ENCODE measurements around the gene INPP4B.

The INPP4B gene

DNA sequence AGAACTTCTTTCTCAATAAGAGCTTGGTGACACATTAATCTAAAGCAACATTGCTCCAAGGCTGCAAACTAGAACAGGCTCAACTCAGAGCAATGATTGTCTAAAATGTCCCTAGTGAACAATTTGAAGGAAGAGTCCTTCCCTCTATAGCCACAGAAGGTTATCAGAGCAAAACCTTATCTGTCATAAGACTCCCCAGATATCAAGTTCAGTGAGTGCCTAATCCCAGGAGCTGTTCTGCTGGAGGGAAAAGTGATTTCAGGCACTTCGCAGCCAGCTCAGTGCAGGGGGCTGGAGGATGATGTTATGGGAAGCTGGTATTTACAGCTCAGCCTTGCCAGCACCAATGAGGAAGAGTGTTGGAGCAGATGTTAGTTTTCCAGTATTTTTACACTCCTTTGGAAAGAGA is 497.5 kb downstream of the INPP4B start:
- DNase-seq (ENCODE audit: low read depth in 3 of 3), result no peak

DNA sequence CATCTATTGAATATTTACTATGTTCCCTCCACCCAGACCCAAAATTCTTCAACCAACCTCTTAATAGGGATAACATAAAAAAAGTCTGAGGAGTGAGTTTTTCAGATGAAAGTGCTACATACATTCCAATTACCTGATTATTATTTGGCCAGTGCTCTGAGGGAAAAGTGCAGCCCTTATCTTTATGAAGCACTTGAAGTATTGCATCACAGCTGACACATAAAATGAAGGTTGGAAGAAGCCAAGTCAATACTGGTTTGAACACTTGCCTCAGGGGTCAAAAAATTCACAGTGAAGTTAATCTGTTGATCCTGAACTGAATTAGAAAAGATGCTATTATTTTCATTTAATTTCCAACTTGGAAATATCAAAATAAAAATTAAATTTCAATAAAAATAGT is 498.9 kb downstream of the INPP4B start:
- no peak for DNase-seq (ENCODE audit: low read depth in 3 of 3)

DNA sequence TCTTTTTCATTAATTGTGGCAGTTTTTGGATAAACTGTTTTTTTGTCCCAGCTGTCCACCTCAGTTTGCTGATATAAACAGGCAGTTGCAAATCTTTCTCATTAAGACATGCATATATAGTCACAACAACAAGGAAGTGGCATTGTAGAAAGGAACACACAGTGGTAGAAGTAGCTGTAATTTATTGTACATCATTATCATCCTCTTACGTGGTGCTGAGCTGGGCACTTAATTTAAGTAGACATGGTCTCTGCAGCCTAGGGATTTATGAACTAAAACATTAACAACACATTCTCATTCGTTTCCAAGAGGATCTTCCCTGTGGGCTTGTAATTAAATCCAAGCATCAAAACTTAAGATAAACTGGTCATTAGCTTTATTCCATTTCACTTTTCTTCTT is 500.2 kb downstream of the INPP4B start:
- DNase-seq (ENCODE audit: low read depth in 3 of 3), result no peak

DNA sequence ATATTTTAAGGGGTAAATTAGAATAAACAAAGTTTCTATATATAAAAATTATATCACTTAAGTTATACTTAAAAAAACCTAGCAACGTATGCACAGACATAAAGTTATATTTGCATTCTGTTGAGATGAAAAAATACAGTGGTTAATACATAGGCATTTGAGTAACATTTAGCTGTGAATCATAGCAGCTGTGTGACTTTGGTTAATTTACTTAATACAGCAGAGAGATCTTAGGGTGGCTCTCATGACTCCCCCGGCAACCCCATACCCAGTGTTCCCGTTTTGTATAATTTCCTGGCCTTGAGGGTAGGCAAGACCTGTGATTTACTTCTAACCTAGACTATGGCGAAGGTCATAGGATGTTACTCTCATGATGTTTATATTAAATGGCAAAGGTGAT is 504.8 kb downstream of the INPP4B start:
- DNase-seq (ENCODE audit: low read depth in 3 of 3), result no peak

DNA sequence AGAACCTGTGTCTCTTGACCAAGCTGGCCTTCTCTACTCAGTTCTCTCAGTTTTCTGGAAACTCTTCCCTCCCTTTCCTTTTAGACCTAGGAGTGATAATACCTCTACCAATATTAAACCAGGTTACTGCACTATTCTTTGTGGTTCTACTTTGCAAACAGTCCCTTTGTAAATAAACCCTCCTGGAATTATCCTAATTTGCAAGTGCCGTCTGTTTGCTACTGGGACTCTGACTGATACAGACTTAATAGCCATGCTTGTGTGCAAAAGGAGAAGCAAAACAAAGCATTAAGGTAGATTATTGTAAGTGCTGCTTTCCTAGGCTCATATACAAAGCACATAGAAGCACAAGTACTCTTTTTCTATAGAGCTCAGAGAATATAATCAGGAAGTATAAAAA is 507.0 kb downstream of the INPP4B start:
- no peak for DNase-seq (ENCODE audit: low read depth in 3 of 3)

DNA sequence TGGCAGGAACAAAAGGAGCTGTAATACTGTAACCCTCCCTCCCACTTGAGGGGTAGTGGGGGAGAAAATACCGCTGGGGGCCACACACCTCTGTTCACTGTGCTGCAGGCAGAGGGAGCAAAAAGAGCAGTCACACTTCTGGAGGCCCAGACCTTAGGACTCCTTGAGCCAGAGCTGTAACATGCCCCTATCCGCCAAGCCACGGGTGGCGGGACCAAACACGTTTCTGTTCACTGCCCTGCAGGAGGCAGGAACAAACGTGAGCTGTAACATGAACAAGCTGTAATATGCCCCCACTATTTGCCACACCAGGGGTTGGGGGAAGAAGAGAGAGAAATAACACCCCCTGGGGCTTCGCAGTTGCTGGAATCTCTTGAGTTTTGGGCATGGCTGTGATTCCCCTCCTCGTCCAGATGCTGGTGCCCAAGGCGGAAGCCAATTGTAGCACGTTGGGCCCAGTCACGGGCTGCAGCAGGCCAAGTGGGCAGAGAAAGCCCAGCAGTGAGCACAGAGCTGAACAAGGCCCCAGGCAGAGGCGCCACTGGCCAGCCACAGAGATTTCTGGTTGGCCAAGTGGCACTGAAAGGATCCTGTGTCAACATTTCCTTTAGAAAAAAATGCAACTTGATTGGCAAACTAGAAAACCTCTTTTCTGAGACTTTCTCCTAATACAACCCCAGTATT is 509.7 kb downstream of the INPP4B start:
- DNase-seq (ENCODE audit: low read depth in 3 of 3), result no peak

DNA sequence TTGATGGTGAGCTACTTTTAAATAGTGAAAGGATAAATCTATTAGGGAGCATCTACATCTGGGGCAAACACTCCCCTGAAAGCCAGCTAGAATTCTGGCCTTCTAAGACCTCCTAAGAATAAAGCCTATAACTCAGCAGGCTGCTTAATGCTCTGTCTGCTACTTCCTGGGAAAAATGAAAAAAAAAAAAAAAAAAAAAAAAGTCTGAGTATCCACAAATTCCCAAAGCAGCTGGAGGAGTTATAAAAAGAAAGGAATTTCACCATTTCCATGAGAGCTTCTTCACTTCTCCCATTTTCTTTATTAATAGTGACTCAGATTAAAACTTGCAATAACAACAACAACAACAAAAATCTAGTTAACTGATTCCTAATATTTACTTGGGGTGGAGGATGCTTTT is 511.2 kb downstream of the INPP4B start:
- DNase-seq (ENCODE audit: low read depth in 3 of 3), result no peak

DNA sequence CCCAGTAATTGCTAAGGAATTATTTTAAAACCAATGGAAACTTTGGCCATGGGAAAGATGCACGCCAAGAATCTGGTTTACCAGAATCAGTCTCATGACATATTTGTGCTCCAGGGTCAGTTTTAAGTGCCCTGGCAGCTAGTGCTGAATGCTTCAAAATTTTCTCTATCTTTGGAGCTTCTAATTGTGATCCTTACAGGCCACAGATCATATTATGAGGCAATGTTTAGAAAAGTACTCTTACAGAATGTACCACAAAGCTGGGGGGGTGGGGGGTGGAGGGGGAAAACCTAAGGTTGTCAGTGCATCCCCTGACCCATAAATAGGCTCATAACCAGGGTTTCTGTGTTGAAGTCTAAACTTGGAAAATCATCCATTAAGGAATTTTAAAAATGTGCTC is 514.5 kb downstream of the INPP4B start:
- no peak for DNase-seq (ENCODE audit: low read depth in 3 of 3)

DNA sequence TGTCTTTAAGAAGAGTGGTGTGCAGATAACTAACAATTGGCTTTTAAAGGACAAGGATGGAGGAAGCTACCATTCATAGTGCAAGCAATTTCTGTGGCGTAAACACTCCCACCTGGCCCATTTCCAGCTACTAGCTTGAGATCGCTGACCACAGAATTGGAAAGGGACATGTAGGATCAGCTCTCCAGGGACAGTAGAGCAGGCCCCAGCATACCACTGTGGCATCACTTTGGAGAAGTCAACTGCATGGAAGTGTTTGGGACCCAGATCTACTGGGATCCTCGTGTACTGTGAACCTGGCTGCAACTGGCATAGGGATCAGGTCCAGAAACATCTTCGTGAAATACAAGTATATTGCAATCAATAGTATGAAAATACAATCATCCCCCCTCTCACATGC is 515.0 kb downstream of the INPP4B start:
- DNase-seq (ENCODE audit: low read depth in 3 of 3), result no peak

DNA sequence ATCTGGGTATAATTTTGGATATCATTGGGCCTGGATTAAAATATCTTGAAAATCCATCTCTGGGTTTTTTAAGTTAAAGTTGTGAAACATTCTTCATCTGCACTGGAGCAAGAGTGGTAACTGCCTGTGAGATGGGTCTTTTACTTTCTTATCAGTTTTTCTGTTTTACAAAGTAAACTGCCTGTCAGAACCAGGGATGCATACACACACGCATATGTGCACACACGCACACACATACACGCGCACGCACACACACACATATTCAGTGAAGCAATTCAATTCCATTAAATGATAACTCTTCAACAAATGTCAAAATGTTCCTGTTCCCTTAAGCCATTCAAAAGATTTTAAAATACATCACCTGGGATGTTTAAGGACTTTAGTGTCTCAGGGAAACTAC is 515.8 kb downstream of the INPP4B start:
- no peak for DNase-seq (ENCODE audit: low read depth in 3 of 3)

DNA sequence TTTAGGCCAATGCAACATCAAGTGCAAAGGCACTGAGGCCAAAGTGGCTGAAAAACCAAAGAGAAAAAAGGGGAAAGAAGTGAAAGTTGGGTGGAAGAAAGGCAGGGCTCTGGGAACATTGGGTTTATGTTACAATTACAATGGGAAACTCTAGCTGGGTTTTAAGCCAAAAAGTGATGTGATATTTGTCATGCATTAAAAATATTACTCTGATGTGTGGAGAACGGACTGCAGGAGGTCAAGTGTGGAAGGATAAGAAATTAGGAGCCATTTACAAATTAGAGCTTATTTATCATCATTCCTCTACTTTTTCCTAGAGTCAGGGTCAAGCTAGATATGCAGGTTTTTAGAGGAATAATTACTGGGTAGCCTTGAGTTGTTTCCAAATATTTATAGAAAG is 516.8 kb downstream of the INPP4B start:
- DNase-seq (ENCODE audit: low read depth in 3 of 3), result no peak

DNA sequence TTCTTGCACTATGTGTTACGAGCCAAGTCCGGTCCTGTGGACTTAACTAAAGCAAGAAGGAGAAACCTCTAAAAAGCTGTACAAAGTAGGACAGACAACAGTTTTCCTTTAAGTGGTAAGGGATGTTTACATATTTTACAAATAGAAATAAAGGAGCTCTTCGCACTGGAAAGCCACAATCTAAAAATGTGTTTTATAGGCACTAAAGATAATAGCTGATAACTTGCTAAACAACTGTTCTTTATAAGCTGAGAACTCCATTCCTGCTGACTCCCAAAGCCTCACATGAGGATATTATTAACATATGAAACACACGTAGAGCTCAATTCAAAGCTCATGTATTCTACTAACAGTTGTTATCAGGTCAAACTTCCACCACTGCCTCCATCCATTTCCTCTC is 519.9 kb downstream of the INPP4B start:
- DNase-seq (ENCODE audit: low read depth in 3 of 3), result no peak

DNA sequence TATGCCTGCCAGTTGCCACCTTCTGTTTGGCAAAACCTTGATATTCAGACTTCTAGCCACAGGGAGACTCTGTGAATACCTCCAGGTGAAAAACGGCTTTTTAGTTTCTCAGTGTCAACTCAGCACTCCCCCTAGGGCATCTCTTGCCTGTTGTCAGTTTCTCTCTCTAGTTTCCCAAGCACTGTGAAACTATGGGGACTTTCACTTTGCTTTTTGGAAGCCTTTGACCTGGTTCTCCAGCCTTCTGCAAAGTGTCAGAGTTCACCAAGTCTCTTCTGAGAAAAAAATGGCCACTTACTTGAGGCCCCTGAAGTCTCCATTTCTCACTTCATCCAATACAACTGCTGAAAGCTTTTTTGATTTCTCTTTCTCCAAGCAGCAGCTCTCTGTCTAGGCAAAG is 521.5 kb downstream of the INPP4B start:
- no peak for DNase-seq (ENCODE audit: low read depth in 3 of 3)

DNA sequence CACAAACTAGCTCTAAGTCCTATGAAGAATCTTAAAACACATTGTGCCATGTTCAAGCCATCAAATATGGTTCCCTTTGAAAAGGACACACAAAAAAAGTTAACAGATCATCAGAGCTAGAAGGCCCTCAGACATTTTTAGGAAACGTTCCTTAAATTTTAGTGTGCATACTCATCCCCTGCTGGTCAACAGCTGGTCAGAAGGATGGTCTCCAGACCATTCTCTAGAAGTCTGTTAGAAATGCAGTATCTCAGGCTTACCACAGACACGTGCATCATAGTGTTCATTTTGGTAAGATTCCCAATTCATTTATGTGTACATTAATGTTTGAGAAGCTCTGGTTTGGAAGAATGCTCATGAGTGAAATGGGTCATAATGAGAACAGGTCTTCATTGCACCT is 523.1 kb downstream of the INPP4B start:
- DNase-seq (ENCODE audit: low read depth in 3 of 3), result no peak

DNA sequence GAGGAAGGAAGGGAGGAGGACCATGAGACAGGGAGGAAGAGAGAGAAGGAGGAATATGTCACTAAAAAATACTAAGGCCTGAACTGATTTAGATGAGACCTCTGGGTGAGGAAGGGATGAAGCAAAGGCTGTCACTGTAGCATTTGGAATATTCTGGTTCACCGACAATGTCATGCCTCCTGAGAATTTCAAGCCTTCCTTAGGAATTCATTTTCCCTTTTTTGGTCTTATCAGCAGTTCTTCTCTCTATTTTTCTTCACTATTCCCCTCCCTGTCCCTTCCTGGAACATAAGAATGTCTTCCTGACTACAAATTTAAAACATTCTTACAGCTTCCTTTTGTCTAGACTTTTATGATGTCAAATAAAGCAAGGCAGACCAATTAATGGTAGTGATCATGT is 527.8 kb downstream of the INPP4B start:
- DNase-seq (ENCODE audit: low read depth in 3 of 3), result no peak

DNA sequence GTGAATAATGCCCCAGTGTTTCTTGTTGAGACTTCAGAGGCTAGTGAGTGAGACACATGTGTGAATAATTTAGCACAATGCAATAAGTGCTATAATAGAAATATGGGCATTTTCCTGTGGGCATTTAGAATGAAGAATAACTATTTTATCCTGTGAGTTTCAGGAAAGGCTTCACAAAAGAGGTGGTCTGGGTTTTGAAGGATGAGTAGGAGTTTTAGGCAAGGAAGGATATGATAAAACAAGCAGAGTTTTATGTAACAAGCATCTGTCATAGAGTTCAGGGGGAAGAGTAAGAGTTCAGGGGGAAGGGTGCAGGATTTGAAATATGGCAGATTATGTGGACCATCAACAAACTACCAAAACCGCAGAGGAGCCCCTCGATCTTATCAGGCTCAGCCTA is 529.2 kb downstream of the INPP4B start:
- no peak for DNase-seq (ENCODE audit: low read depth in 3 of 3)

DNA sequence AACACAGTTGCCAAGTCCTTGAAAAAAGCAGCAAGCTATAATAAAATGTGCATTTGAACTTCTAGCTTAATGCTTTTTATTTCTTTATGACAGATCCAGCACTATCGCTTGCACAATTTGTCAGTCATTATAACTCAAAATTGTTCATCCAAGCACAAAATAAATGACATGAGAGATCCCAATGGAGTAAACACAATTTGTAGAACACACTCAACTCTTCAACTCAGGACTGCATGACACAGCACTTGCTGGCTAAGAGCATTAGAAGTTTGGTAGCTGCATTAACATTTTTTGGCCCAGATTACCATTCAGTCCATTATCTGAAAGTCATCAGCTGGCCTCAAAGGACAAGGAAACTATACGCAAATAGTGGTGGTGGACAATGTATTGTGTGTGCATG is 530.1 kb downstream of the INPP4B start:
- DNase-seq (ENCODE audit: low read depth in 3 of 3), result no peak

DNA sequence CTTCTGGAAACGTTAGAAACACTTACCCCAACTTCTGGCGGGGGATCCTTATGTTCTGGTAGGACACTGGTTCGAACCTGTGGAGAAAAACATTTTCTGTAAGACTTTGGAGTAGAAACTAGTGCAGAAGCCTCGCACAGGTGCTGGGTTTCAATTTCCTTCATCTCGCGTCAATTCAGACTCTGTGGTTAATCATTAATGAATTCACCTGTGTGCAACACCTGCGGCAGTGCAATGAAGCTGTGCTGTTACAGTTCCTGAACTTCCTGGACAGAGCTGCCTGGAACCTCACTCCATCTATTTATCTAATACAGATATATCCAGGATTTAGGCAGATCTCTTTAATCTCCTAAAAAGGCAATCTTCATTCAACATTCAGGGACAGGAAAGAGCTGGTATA is 531.4 kb downstream of the INPP4B start:
- no peak for DNase-seq (ENCODE audit: low read depth in 3 of 3)

DNA sequence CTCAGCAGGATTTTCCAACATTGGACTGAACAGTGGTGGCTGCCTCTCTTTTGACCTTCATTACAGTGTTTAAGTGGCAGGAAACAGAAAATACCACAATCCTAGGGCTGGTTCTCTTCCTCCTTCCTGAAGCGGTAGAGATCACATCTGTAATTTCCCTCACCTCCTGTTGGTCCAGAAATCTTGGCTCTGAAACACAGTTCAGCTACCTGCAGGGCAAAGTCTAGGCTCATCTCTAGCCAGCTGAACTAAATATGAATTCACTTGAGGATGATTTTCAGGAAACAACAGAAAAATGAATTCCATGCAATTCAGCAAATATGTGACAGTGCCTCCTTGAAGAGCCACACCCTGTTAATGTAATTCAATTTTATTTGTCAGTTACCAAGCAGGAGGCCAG is 531.9 kb downstream of the INPP4B start:
- no peak for DNase-seq (ENCODE audit: low read depth in 3 of 3)

DNA sequence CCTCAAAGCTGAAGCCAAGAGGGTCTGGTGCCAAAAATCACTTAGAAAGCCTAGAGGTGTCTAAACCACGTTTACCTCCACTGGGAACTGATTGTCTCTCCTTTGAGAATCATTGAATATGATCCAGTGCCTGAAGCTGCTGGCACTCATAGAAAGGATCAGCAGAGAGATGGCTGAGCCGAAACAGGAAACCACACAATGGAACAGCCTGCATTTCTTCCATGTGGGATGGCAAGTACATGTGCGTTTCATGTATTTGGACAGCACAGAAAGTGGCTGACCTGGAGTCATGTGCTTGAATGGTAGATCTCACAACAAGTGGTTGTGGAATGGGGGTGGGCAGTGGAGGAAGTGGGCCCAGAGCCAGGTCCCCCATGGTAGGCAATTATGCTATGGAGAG is 533.7 kb downstream of the INPP4B start:
- DNase-seq (ENCODE audit: low read depth in 3 of 3), result no peak

DNA sequence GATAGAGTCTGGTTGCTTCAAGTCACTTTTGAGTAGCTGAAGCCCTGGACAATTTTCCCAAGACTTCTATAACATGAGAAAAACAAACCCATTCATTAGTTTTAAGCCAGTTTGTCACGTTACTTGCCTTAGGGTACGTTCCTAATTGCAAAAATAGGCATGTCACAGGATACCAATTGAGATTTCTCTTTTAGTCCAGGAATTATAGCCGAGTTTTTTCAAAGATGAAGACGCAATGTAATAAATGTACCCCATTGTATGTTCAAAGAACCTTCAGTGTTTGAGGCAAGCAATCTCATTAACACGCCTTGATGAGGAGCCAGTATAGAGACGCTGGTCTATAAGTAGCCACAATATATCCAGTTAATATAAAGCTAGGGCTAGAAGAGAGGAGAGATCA is 534.2 kb downstream of the INPP4B start:
- DNase-seq (ENCODE audit: low read depth in 3 of 3), result no peak

DNA sequence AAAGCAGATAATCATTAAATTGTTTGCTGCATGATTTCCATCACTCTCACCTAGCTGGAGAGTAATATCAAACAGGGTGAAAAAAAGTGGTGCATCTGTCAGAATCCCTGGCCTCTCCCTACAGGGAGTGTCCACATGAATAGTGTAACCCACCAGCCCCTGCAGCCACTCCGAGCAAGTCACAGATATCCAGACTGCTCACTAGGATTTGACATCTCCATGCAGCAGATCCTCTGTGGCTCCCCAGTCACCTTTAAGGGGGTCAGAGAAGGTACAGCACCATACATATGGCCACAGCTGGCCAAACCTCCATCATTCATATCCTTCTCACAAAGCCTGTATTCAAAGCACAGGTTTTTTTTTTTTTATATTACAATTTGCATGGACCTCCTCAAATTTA is 536.3 kb downstream of the INPP4B start:
- no peak for DNase-seq (ENCODE audit: low read depth in 3 of 3)

DNA sequence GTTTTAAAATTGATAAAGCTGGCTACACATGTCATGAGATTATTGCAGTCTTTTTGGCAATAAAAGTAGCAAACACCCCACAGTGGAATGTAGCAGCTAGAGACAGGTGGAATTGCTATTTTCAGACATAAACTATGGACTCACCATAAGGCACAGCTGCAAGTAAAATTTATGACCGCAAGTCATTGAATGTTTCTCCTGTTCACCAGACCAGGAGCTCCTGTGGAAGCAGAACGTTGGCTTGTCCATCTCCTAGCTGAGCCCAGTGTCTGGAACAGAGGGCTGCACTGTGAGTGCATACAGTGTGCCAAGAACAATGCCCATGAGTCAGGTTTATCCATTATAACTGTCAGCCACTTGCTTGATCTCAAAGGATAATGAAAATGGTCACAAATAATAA is 538.2 kb downstream of the INPP4B start:
- no peak for DNase-seq (ENCODE audit: low read depth in 3 of 3)

DNA sequence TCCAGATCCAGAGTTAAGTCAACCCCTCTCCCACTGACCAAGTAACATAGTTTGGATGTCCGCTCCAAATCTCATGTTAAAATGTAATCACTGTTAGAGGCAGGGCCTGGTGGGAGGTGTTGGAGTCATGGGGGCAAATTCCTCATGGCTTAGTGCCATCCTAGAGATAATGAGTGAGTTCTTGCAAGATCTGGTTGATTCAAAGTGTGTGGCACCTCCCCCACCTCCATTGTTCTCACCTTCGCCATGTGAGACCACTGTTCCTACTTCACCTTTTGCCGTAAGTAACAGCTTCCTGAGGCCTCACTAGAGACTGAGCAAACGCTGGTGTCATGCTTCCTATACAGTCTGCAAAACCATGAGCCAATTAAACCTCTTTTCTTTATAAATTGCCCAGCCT is 548.8 kb downstream of the INPP4B start:
- DNase-seq (ENCODE audit: low read depth in 3 of 3), result no peak

DNA sequence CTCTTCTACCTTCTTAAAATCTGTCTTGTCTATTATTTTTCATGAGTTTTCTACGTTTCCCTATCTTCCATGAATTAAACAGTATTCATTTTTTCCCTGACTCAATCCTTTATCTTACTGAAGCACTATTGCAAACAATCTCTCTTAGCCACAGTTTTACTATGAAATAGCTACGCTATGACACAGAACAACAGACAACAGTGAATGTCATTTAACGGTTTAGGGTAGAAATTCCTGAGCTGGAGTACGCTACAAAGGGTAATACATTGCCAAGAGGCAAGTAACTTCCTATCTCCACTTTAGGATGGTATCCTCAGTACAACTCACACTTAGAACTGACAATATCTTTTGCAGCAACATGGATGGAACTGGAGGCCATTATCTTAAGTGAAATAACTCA is 552.6 kb downstream of the INPP4B start:
- DNase-seq (ENCODE audit: low read depth in 3 of 3), result no peak

Data from stimulated activated CD4-positive, alpha-beta T cell treated with anti-CD3 and anti-CD28 coated beads, TNF-alpha, amount 100 ng/mL, for 48 hours (primary cell).